MM.1S (cell line): ENCODE measurements around the gene DDHD1.

Experiments used
- EZH2 ChIP-seq: fragments of 300-600 bp; sonication (generic); optimal IDR thresholded peaks from 2 replicates; pipeline ENCODE3; 2017; ENCODE audit warnings: low read depth, mild to moderate bottlenecking, antibody characterized with exemption, low read length, mixed read lengths
- EZH2phosphoT487 ChIP-seq: fragments of 300-600 bp; sonication (generic); IDR thresholded peaks from 2 replicates; pipeline ENCODE4 v1.6.1; 2018; ENCODE audit warnings: antibody characterized with exemption, low read length
- TF ChIP-seq, protein P1 (sequence below): fragments of 300-600 bp; sonication (generic); IDR thresholded peaks from 2 replicates; pipeline ENCODE4 v1.5.1; 2016; ENCODE audit warnings: antibody characterized with exemption, low read length, mixed read lengths

DNA sequence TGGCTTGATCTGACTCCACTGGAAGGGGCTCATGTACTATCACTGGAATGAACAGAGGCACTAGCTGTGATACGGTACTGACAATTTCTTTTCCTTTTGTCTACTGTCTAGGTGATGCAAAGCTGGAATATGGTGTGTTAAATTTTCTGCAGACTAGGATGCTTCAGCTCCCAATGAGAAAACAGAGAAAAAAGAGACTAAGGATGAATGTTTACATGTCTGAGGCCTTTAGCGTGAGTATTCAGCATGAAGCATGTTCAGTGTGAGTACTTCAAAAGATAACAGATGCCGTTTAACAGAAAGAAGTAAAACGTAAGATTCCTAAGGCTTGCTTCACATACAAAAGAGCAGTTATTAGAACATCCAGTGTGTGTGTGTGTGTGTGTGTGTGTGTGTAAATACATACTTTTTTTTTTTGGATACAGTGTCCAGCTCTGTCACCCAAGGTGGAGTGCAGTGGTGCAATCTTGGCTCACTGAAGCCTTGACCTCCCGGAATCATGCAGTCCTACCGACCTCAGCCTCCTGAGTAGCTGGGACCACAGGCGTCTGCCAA, 110.0 kb downstream of the DDHD1 start:
- TF ChIP-seq, protein P1, sequence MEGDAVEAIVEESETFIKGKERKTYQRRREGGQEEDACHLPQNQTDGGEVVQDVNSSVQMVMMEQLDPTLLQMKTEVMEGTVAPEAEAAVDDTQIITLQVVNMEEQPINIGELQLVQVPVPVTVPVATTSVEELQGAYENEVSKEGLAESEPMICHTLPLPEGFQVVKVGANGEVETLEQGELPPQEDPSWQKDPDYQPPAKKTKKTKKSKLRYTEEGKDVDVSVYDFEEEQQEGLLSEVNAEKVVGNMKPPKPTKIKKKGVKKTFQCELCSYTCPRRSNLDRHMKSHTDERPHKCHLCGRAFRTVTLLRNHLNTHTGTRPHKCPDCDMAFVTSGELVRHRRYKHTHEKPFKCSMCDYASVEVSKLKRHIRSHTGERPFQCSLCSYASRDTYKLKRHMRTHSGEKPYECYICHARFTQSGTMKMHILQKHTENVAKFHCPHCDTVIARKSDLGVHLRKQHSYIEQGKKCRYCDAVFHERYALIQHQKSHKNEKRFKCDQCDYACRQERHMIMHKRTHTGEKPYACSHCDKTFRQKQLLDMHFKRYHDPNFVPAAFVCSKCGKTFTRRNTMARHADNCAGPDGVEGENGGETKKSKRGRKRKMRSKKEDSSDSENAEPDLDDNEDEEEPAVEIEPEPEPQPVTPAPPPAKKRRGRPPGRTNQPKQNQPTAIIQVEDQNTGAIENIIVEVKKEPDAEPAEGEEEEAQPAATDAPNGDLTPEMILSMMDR = no peak
- no peak for TF ChIP-seq EZH2phosphoT487
- TF ChIP-seq EZH2 = no peak
